NCI-H82 treated with DMSO at 0.1 percent for 48 hours (cell line): ENCODE data around the gene ARL5C.
A peak's percentile ranks its signal among the peaks of the same experiment; 100 is the strongest.

Source experiments
- DNase-seq: peaks from one replicate; lab custom pipeline; 2025; ENCODE audit not compliant: unreplicated experiment; lab: John Stamatoyannopoulos, UW

The ARL5C gene, protein sequence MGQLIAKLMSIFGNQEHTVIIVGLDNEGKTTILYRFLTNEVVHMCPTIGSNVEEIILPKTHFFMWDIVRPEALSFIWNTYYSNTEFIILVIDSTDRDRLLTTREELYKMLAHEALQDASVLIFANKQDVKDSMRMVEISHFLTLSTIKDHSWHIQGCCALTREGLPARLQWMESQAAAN

DNA sequence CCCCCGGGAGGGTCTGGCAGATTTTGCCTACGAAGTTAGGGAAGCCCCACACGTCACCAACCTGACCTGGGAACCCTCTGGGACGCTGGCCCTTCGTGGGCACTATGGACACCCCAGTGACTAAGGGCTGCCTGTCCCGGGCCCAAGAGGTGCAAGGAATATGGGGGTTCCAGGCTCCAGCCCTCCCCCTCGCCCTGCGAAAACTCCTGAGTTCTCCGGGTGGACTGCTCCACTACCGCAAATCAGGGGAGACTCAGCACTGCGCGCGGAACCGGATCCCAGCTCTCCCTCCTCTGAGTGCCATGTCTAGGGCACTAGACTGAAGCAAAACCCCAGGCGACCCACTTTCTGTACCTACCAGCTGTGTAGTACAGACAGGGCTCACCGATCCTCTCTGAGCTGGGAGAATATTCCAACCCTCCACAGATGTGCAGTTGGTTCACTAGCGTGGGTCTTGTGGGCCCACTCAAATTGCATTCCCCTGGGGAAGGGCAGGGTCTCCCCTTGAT is at the start of gene ARL5C:
TSS of gene ARL5C (minus strand) at position 321 of the 509 bp plus-strand sequence. CDS start 401 bp downstream, outside the sequence.
- no peak for DNase-seq

DNA sequence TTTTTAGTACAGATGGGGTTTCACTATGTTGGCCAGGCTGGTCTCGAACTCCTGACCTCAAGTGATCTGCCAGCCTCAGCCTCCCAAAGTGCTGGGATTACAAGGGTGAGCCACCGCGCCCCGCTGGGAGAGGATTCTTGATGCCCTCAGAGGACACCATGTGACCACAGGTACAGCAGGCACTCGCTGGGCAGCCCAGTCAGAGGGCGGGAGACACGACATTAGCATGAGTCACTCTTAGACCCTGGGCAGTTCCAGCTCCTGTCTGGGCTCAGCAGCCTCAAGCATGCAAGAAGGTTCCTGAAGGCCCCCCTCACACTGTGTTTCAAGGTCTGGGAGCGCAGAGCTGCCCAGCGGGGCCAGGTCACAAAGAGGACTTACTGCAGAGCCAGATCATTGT is 47.9 kb upstream of the ARL5C start:
- no peak for DNase-seq

DNA sequence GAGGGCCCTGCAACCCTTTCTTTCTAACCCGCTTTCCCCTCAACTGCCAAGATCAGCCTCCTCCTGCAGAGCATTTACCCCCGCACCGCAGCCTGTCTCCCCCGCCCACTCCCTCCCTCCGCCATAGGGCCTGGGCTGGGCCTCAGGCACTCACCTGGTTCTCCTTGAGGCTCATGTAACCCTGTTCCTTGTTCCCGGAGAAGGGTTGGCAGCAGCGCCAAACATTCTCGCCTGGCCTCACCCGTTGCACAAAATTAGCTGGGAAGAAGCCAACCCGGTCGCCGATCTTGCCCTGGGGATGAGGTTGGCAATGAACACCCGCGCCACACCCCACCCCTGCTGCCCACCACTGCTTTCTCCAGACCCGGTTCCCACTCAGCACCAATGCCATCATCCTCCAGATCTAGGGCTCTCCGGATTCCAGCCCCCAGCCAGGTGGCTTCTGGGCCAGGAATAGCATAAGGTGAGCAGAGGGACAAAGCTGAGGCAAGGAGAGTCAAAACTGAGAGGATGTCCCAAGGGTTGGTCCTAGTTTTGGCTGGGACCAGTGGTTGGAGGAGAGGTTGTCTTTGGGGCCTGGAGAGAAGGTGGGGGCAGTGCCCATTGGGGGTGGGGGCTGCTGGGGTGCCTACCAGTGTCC is 47.0 kb upstream of the ARL5C start:
- DNase-seq = no peak

DNA sequence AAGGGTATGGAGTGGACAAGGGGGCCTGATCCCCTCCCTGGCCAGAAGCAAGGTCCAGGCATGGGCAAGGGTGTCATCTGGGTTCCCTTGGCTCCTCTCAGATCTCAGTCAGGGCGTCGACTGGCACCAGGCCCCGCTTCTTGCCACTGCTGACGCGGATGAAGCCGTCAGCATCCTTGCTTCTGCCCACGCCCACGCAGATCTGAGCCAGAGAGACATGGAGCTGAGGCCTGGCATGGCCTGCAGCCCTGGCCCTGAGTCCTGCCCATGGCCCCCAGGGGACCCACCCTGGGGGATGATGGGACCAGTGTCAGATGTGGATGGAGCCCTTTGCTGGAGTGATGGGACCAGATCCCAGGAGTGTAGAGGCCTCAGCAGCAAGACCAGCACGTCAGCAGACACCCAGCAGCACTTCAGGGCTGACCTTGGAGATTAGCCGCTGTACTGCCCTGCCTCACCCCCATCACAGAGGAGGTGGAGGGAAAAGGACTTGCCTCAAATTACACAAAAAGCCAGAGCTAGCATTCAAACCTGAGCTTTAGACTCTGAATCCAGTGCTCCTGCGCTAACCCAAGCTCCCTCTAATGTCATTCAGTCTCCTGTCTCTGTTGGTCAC is 46.3 kb upstream of the ARL5C start:
- no peak for DNase-seq

DNA sequence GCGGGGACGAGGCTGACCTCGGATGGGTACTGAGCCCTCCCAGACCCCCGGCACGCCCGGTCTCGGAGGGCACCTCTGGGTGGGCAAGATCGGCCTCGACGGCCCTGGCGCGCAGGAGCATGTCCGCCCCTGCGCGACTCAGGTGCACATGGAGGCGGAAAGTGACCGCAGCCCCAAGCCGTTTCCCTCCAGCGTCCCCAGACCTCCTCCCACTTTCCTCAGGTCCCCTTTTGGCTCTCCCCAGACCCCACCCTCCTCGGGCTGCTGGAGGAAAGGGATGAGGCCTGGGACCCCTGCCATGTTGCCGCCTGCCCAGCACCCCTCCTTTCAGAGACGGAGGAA is 44.1 kb upstream of the ARL5C start:
- DNase-seq = no peak

DNA sequence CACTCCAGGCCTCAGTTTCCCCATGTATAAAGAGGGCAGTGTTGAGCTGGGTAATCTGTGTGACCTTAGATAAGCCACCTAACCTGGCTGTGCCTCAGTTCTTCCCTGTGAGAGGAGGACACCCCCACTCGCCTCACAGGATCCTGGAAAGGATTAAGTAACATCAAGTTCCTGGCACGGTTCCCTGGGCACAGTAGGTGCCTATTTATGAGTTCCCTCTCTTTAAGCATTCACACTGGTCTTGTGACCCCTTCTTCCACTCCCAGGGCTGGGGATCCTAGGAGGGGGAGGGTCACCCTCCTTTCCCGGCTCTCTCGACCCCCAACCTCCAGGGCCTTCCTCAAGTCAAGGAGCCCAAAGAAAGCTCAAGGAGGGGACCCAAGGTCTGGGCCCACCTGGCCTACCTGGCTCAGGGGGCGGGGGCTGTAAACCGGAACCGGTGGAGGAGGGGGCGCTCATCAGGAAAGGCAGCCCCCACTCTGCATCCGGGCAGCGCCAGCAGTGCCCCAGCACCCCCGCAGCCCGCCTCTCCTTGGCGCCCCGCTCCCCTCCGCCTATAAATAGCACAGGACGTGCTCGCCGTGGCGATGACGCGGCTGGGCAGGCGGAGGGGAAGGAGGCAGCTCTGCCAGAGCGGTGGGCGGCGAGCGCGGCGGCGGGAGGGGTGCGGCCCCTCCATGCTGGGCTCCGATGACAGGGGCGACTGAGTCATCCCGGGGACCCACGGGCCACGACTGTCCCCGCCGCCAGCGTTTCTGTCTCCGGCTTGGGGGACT is 43.5 kb upstream of the ARL5C start:
- DNase-seq = no peak

DNA sequence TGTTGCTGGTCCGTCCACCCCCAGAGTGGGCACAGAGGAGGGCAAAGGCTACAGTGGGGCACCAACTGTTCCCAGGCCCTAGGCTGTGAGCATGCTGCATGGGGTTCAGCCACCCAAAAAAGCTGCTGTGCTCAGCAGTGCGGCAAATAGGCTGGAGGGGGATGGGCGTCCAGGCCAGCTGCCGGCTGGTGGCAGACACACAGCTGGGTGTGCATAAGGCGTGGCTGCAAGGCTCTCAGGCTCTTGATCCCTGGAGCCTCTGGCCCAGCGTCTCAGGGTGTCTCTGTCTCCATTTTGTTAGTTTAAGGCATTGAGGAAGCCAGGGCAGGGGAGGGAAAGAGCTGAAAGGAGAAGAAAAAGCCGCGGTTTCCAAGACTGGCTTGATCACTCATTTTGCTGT is 42.9 kb upstream of the ARL5C start:
- DNase-seq = peak; percentile 12

DNA sequence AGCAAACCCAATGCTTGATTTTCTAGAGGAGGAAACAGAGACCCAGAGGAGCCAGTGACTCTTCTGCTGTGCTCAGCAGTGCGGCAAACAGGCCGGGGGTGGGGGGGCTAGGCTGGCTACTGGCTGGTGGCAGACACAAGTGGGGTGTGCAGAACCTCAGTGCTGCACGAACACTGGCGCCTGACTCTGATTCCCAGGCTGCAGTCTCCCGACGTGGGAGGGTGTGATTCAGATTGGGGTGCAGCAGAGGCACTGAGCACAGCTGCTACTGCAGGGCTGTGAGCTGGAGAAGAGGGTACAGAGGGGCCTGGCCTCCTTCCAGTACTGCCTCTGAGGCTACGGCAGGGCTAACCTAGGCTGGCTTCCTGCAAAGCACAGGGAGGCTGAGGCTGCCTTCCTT is 42.2 kb upstream of the ARL5C start:
- DNase-seq = no peak

DNA sequence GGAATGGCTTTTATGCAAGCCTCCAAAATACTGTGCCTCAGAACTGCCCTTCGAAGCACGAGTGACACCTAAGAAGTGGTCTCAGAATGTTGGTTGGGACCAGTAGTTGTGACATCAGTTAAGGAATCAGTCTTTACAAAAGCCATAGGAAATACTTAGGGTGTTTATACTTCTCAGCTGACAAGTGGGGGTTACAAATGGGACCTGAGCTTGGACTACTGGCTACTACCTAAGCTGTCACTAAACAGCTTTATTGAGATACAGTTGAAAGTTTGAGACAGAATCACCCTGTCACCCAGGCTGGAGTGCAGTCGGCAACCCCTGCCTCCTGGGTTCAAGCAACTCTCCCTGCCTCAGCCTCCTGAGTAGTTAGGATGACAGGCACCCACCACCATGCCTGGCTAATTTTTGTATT is 39.2 kb upstream of the ARL5C start:
- no peak for DNase-seq

DNA sequence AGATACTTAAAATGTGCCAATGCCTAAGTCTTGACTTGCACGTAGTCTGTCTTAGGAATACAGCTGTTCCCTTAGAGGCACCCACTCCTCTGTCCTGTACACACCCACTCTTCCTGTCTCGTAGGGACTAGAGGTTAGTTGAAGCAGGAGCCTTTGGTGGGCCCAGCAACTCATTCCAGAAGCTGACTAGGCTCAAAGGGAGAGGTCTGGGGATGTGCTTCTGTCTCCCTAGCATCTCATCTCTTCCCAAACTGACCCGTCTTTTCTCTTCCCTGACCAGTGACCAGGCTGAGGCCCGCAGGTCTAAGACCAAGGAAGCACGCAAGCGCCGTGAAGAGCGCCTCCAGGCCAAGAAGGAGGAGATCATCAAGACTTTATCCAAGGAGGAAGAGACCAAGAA is 38.3 kb upstream of the ARL5C start:
- no peak for DNase-seq

DNA sequence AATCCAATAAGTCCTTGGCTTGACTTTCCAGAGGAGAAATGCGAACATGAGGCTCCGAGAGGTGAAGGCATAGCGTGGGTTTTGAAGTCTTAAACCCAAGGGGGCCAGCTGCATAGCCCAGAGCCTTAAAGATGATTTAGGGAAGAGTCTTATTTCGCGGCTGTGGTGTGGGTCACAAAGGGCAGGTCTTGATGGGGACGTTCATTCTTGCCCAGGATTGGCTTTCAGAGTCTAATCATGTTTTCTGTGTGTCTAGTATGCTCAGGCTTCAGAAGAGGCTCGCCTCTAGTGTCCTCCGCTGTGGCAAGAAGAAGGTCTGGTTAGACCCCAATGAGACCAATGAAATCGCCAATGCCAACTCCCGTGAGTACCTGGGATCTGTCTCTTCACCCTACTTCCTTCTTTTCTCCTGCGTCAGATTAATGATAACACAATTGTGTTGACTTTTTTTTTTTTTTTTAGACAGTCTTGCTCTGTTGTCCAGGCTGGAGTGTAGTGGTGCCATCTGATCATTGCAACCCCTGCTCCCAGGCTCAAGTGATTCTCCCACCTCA is 35.1 kb upstream of the ARL5C start:
- no peak for DNase-seq

DNA sequence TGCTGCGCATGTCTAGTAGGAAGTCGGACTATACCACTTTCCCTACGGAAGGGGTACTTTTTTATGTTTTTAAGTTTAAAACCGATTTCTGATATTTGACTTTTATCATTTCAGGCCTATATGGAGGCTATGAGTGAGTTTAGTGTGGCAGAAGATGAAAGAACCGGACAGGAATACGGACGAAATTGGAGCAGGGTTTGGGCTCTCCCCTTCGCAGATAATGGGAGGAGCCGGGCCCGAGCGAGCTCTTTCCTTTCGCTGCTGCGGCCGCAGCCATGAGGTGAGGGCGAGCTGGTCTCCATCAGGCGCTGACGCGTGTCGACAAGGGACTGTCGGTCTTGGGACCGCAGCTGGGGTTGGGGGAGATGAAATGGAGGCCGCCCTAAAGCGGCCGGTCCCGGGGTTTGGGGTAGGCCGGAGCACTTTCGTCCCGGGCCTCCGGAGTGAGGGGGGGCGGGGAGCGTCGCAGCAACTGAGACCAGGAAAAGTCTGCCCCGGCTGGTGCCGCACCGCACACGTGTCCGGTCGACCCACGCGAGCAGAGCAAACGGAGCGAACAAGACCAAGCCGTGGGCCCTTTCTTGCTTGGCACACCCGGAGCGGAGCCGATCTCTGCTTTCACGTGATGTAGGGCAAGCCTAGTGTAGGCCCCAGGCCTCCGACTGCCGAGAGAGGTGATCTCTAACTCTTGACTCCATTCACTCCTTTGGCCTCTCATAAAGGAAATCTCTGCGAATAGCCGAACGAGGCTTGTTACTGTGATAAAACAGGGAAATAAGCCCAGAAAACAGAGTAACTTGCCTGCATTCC is 34.3 kb upstream of the ARL5C start, which contains the start of gene RPL19:
TSS of gene RPL19 (plus strand) at position 214 of the 810 bp plus-strand sequence. CDS start at position 276, 62 bp downstream.
- DNase-seq = no peak

DNA sequence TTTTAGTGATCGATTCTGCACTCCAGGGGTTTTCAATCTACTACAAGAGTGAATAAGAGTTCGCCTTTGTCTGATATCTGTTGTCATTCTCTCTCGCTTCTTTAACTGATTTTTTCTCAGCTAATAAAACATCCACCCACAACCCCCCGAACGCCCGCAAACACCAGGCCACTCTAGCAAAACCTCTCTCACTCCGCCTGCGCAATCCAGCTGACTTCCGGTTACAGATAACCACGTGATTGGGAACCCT is 33.8 kb upstream of the ARL5C start:
- DNase-seq = peak; percentile 98

DNA sequence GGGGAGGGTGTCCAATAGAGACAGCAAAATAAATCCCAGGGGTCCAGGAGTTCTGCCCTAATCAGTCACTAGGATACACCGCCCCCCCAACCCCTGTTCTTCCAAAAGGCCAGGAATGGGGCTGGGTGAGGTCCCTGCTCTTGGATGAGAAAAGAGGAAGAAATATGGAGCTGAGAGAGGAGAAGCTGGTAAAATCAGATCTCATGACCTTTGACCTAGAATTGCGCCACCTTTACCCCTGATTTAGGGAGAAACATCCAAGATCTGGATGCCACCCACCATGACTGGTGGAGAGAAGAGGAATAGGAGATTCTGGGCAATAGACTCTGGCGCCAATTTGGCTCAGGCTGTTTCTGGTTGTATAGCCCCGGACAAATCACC is 32.2 kb upstream of the ARL5C start:
- no peak for DNase-seq

DNA sequence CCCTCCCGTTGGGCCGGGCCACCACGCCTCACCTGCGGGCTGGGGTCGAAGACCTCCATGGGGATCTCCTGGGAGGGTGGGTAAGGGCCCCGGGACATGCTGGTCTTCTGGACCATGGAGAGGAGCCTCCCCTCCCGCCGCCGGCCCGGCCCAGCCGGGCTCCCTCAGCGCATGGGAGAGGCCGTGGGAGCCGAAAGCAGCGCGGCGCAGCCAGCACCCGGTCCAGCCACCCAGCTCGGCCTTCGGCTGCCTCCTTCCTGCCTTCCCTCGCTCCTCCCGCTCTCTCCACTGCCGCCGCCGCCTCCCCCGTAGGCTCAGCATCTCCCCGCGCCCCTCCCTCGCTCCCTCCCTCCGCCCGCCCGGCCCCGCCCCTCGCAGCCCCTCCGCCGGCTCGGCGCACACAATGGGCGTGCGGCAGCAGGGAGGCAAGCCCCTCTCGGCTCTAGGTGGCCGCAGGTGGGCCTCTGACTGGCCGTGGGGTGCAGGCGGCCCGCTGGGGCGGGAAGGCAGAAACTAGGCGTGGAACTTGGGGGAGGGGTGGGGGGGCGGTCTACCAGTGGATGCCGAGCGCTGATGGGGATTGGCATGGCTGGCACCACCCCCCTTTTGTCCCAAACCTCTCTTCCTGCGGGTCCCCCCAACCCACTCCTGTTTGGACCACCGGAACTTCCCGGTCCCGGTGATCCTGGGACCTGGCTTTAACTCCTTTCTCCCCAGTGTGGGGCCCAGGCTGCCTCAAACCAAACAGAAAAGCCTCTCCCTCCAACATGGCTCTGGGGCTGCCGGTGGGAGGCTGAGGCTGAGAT is 31.6 kb upstream of the ARL5C start, which contains the start of gene CACNB1:
TSS of gene CACNB1 (minus strand) at position 290 of the 806 bp plus-strand sequence. CDS start at position 116, 174 bp downstream.
- peak; percentile 55 for DNase-seq

DNA sequence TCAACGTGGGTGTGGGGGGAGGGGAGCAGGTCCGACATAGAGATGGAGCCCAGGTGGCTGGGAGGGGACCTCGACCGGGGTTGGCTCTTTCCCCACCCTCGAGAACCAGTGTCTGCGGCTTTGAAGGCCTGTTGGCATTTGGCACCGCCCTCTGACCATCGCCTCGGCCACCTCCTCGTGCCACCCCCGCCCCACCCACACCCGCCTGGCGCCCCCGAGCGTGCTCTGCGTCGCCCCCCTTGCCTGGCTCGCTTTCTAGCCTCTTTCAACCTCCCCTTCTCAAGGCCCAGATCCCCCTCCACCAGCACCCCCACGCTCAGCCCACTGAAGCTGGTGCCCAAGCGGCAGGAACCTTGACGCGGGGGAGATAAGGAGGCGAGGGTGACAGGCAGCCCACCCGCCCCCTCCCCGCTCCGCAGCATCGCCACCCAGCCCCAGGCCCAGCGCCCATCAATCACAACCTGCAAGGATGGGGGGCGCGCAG is 30.9 kb upstream of the ARL5C start:
- DNase-seq = no peak

DNA sequence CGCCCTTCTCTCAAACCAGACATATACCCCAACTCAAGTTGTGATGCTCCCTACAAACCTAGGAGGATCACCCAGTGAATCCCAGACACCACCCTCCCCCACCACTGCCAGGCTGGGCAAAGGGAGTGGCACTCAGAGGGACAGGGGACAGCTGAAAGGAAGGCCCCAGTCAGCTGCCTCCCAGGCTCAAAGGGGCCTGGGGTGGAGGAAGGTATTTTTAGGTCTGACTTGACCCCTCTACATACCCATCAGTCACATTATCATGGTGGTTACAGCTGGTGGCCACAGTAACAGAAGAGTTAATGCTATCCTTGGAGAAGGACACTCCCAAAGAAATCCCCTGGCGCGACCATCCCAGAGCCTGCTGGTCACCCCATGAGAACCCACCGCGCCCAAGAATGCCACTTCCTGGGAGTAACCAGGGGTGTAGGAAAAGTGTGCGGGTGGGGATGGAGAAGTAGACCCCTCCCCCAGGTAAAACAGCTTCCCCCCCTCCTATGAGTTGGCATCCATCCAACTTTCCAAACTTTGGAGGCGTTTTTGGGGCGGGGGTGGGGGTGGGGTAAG is 30.4 kb upstream of the ARL5C start:
- no peak for DNase-seq

DNA sequence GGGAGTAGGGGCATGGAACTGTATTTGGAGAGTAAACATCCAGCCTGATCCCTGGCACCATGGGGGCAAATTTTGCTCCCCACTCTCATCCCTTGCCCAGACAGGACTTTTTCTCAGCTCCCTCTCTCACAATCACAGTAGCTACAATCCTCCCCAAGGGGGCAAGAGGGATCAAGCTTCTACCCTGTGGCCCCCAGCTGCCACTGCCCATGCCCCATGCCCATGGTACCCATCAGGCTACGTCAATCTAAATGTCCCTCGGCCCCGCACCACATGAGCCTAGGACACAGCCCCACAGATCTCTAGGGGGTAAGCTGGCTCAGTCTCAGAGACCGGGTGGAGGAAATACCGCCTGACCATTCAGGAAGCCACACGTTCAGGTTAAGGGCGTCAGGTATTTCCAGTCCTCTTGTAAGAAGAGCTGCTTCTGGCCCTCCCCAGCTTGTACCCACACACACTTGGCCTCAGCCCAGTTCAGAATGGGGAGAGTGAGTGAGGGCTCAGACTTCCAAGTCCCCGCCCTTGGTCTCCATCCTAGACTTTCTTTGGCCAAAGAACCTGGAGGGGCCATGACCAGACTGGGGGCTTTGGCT is 29.7 kb upstream of the ARL5C start:
- DNase-seq = no peak

DNA sequence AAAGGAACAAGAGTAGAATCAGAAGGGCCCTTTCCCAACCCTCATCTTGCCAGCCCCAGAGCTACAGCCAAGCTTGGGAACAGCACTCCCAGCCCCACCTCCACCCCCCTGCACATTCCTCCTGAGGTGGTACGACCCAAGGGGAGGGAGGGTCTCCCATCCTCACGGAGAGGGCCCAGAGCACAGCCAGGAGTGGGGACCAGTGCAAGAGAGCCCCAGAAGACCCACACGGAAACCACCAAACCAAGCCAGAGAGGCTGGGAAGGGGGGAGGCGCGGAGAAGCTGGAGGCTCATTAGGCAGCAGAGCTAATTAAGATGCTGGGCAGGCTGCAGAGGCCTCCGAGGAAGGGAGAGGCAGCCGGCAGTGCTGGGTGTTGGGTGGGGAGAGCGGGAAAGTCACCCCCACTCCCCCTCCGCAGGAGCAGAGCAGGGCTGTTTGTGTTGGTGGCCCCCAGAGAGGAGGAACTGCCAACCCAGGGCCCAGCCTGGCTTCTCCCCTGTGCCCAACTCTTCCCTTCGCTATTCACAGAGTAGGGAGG is 29.1 kb upstream of the ARL5C start:
- DNase-seq = no peak
